DND-41 (cell line): ENCODE measurements around the gene CAMSAP2.

Experiments used
- ATAC-seq: fragments of 200-7000 bp; cut with Tn5 transposase; 3 replicates; pipeline ENCODE4 v1.9.1; 2021; ENCODE audit warnings: low read depth; ENCODE audit not compliant: insufficient read depth
- DNase-seq: peaks from one replicate; pipeline ENCODE4 v3.0.0-alpha.2; 2020
- H2AFZ ChIP-seq: 2 replicates; pipeline ENCODE4 v1.6.0; 2012; ENCODE audit warnings: low read depth, low read length
- H3K27ac ChIP-seq: 2 replicates; pipeline ENCODE4 v1.5.1; 2012; ENCODE audit warnings: low read length, inconsistent platforms
- H3K27me3 ChIP-seq: fragments of 200-600 bp; sonication (generic); 2 replicates; pipeline ENCODE4 v1.6.0; 2012; ENCODE audit warnings: low read length, mild to moderate bottlenecking, inconsistent platforms; ENCODE audit not compliant: insufficient read depth, poor library complexity
- H3K36me3 ChIP-seq: 2 replicates; pipeline ENCODE4 v1.5.1; 2012; ENCODE audit warnings: low read length, inconsistent platforms; ENCODE audit not compliant: insufficient read depth
- H3K4me1 ChIP-seq: 2 replicates; pipeline ENCODE4 v1.5.1; 2012; ENCODE audit warnings: mild to moderate bottlenecking, low read length; ENCODE audit not compliant: insufficient read depth
- H3K4me2 ChIP-seq: 2 replicates; pipeline ENCODE4 v1.6.0; 2012; ENCODE audit warnings: mild to moderate bottlenecking, moderate library complexity, low read length, inconsistent platforms; ENCODE audit not compliant: insufficient read depth
- H3K4me3 ChIP-seq, 2 experiments: fragments of 200-600 bp in 1 of 2; shearing (Covaris generic) in 1 of 2; 2 replicates each; pipeline ENCODE4 v1.5.1; 2012 to 2016; ENCODE audit warnings: inconsistent platforms in 2 of 2, low read length in 2 of 2, mild to moderate bottlenecking in 2 of 2, low read depth in 1 of 2, moderate library complexity in 1 of 2
- H3K79me2 ChIP-seq: 2 replicates; pipeline ENCODE4 v1.6.0; 2012; ENCODE audit warnings: low read length, inconsistent platforms; ENCODE audit not compliant: insufficient read depth
- H3K9ac ChIP-seq: 2 replicates; pipeline ENCODE4 v1.6.0; 2012; ENCODE audit warnings: low read depth, mild to moderate bottlenecking, inconsistent platforms, low read length, moderate library complexity
- H3K9me3 ChIP-seq: 2 replicates; pipeline ENCODE4 v1.5.1; 2012; ENCODE audit warnings: low read length, moderate library complexity, mild to moderate bottlenecking, inconsistent platforms; ENCODE audit not compliant: insufficient read depth, severe bottlenecking
- H4K20me1 ChIP-seq: 2 replicates; pipeline ENCODE4 v1.6.0; 2012; ENCODE audit warnings: low read length; ENCODE audit not compliant: insufficient read depth
- CTCF ChIP-seq: IDR thresholded peaks from 2 replicates; pipeline ENCODE4 v1.5.1; 2012; ENCODE audit warnings: borderline replicate concordance, low read length, moderate library complexity, mild to moderate bottlenecking; ENCODE audit not compliant: poor library complexity, severe bottlenecking; ENCODE audit errors: extremely low read depth
- EZH2 ChIP-seq: IDR thresholded peaks from 3 replicates; pipeline ENCODE4 v1.6.1; 2012; ENCODE audit warnings: borderline replicate concordance, low read depth, mild to moderate bottlenecking, moderate library complexity, low read length, inconsistent platforms; ENCODE audit not compliant: severe bottlenecking

CAMSAP2 gene

GRCh38 chr1:200896531-200897196 is 158.0 kb downstream of the CAMSAP2 start:
- no peak for TF ChIP-seq EZH2
- no peak for TF ChIP-seq CTCF
- Histone ChIP-seq H3K27me3 (no peaks in the 10 kb centered on the region), H3K4me1 (no peaks in the 10 kb centered on the region), H3K27ac (no peak overlapping the region), H3K4me2 (no peak overlapping the region), H3K9ac (no peak overlapping the region), H3K36me3 (no peaks in the 10 kb centered on the region), H3K79me2 (no peaks in the 10 kb centered on the region), H3K4me3 (no peak overlapping the region), H4K20me1 (no peaks in the 10 kb centered on the region), H3K9me3 (no peaks in the 10 kb centered on the region), H2AFZ (no peak overlapping the region)
- ATAC-seq (peak; percentile 25; the same call in 1 of the 3 replicates), DNase-seq (peak; percentile 27)

- no peak for ATAC-seq
- H4K20me1 ChIP-seq, result no peaks in the 10 kb centered on the region
- no peak overlapping the region for H3K9ac ChIP-seq
- H3K27me3 ChIP-seq, result no peaks in the 10 kb centered on the region
- TF ChIP-seq CTCF (no peak), EZH2 (no peak)
- no peak overlapping the region for H3K27ac ChIP-seq
- no peak overlapping the region for H3K4me3 ChIP-seq
- H3K4me1 ChIP-seq, result no peaks in the 10 kb centered on the region
- no peaks in the 10 kb centered on the region for H3K9me3 ChIP-seq
- no peak for DNase-seq
- no peaks in the 10 kb centered on the region for H3K36me3 ChIP-seq
- no peaks in the 10 kb centered on the region for H3K79me2 ChIP-seq
- H3K4me2 ChIP-seq, result no peak overlapping the region
- no peak overlapping the region for H2AFZ ChIP-seq
Measured at GRCh38 chr1:200897259-200897658, 158.6 kb downstream of the CAMSAP2 start.

GRCh38 chr1:200899015-200899386 is 160.3 kb downstream of the CAMSAP2 start:
- Histone ChIP-seq H3K9me3 (no peaks in the 10 kb centered on the region), H3K4me3 (no peak overlapping the region), H3K4me2 (no peak overlapping the region), H3K9ac (no peak overlapping the region), H3K27me3 (no peaks in the 10 kb centered on the region), H3K27ac (no peak overlapping the region), H3K4me1 (no peaks in the 10 kb centered on the region), H3K79me2 (no peaks in the 10 kb centered on the region), H4K20me1 (no peaks in the 10 kb centered on the region), H2AFZ (no peak overlapping the region), H3K36me3 (no peaks in the 10 kb centered on the region)
- TF ChIP-seq CTCF (no peak), EZH2 (no peak)
- ATAC-seq, result 0 out of 3 replicates have a peak, but pooled peaks have one; percentile 7
- DNase-seq, result no peak

- H3K9ac ChIP-seq, result no peak overlapping the region
- H2AFZ ChIP-seq, result no peak overlapping the region
- no peaks in the 10 kb centered on the region for H3K27me3 ChIP-seq
- H3K36me3 ChIP-seq, result no peaks in the 10 kb centered on the region
- H3K4me3 ChIP-seq, result no peak overlapping the region
- TF ChIP-seq EZH2 (no peak), CTCF (no peak)
- DNase-seq (no peak), ATAC-seq (no peak)
- no peak overlapping the region for H3K27ac ChIP-seq
- H3K79me2 ChIP-seq, result no peaks in the 10 kb centered on the region
- no peaks in the 10 kb centered on the region for H3K9me3 ChIP-seq
- H3K4me1 ChIP-seq, result no peaks in the 10 kb centered on the region
- H4K20me1 ChIP-seq, result no peaks in the 10 kb centered on the region
- no peak overlapping the region for H3K4me2 ChIP-seq
Measured at GRCh38 chr1:200899451-200899915, 160.8 kb downstream of the CAMSAP2 start.
